Upper lobe of left lung (tissue), 6 donors: Measurements from ENCODE around the gene KLF12. TPM values are rescaled to one million over a fixed set of nuclear protein-coding genes. Genes with fewer than 3 reads are reported as not detected.
A peak's percentile ranks its signal among the peaks of the same experiment; 100 is the strongest.

Experiments
- ATAC-seq, 2 donors: fragments of 200-7000 bp; cut with Tn5 transposase; one replicate each; pipeline ENCODE4 v1.9.1; 2022; ENCODE audit warnings: mild to moderate bottlenecking in 2 of 2, moderate library complexity in 2 of 2; ENCODE audit not compliant: low FRiP score in 2 of 2
- DNase-seq, 2 donors: peaks; one replicate each; pipeline ENCODE4 v3.0.0-alpha.2; 2019 to 2020
- H3K27ac ChIP-seq, 4 donors: fragments of 200-600 bp; sonication (generic); one replicate each; pipeline ENCODE4 v1.5.1; 2016 to 2019
- H3K27me3 ChIP-seq, 4 donors: fragments of 200-600 bp; sonication (generic); one replicate each; pipeline ENCODE4 v1.5.1; 2017 to 2019
- H3K36me3 ChIP-seq, 4 donors: fragments of 200-600 bp; sonication (generic); one replicate each; pipeline ENCODE4 v1.5.1; 2016 to 2019
- H3K4me1 ChIP-seq, 4 donors: fragments of 200-600 bp; sonication (generic); one replicate each; pipeline ENCODE4 v1.5.1; 2018 to 2019
- H3K4me3 ChIP-seq, 4 donors: fragments of 200-600 bp; sonication (generic); one replicate each; pipeline ENCODE4 v1.5.1; 2017 to 2019; ENCODE audit warnings: mild to moderate bottlenecking in 2 of 4, moderate library complexity in 1 of 4
- H3K9me3 ChIP-seq, 4 donors: fragments of 200-600 bp; sonication (generic); one replicate each; pipeline ENCODE4 v1.5.1; 2018 to 2019
- CTCF ChIP-seq, 6 experiments: fragments of 450-650 bp in 4 of 6; fragments of 200-600 bp in 2 of 6; sonication (generic) in 2 of 6; IDR thresholded peaks; one replicate each; pipeline ENCODE4 v1.5.1; 2016 to 2019; ENCODE audit warnings: antibody characterized with exemption in 6 of 6
- EP300 ChIP-seq, 4 donors: sonication (generic); formaldehyde crosslinking; IDR thresholded peaks; one replicate each; pipeline ENCODE4 v1.5.1; 2017; ENCODE audit warnings: antibody characterized with exemption in 4 of 4, control low read depth in 2 of 4
- POLR2A ChIP-seq, 4 donors: fragments of 450-650 bp; IDR thresholded peaks; one replicate each; pipeline ENCODE4 v1.5.1; 2016 to 2017; ENCODE audit warnings: antibody characterized with exemption in 4 of 4, mild to moderate bottlenecking in 2 of 4
- POLR2AphosphoS5 ChIP-seq, 2 donors: sonication (generic); formaldehyde crosslinking; IDR thresholded peaks; one replicate each; pipeline ENCODE4 v1.5.1; 2017; ENCODE audit warnings: antibody characterized with exemption in 2 of 2
- WGBS, 2 donors: methylation state at CpG; one replicate each; pipeline ENCODE4 v1.1.5; 2017 to 2018; 5-methylcytosine and 5-hydroxymethylcytosine counted together
- total RNA-seq, 6 donors: library from RNA; depleted of rRNA in 4 of 6; stranded (reverse); fragments of >200 nt in 4 of 6; gene quantifications; one replicate each; pipeline versions ENCODE4 v1.1.0 to v1.2.1, GENCODE V29; 2016 to 2021
- donor health status: DM: no; HTN: no; CAD: no; lungs with moderate emphysema.
- donor health status: DM: no; HTN: yes; CAD: no; lungs with severe emphysema.

KLF12 gene
- total RNA-seq, 6 donors from 2014 or later = 3.1 to 10.1 (median 4.8) TPM

GRCh38 chr13:74136084-74136658, 2.0 kb upstream of the KLF12 start:
- no peak for ATAC-seq
- Histone ChIP-seq H3K4me1 (peaks cover 4 to 35% (median 13%) of the 10 kb centered on the region in 4 donors), H3K27me3 (peaks cover 0 to 6% (median 0%) of the 10 kb centered on the region in 4 donors), H3K36me3 (no peaks in the 10 kb centered on the region), H3K4me3 (peak overlapping the region; percentile 83 to 93 (median 89)), H3K27ac (peak overlapping the region; percentile 83 to 93 (median 88)), H3K9me3 (no peaks in the 10 kb centered on the region)
- TF ChIP-seq CTCF (IDR thresholded peaks at IDR 0.05) (no peak), POLR2AphosphoS5 (IDR thresholded peaks at IDR 0.05) (no peak), EP300 (IDR thresholded peaks at IDR 0.05) (no peak), POLR2A (IDR thresholded peaks at IDR 0.05) (no peak)
- WGBS, 2 donors = 1 to 2% methylated on average over 25 to 27 of the region's 27 CpGs
- DNase-seq = peak in 1 of 2 donors; percentile 87

DNA sequence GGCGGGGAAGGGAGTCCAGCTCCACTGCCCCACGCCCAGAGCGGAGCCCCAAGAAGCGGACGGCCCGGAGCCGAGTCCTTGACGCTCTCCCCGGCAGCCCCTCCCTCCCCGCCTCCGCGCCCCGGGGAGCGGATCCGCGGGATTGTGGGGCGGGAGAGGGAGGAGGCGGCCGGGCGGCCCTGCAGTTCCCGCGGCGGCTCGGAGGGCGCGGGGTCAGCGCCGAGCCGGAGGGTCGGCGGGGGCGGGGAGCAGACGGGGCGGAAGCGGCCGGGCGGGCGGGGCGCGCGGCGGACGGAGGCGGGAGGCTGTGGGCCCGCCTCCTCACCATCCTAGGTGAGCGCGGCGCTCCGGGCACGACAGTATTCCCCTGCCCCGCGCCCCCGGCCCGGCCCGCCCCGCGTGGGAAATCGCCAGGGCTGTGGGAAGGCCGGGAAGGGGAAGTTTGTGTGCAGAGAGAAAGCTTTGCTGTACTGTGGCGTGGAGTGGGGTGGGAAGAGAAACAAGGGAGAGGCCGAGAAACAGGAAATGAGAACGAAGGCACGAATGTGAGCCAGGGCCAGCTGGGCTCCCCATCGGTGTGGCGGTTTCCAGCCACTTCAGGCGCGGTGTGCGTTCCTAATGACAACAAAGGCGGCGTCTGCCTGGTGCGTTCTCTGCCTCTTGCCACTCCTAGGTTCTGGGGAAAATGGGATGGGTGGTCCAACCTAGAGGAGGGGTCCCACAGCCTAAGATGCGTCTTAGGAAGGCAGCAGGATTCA, 1.3 kb upstream of the KLF12 start:
- peak; percentile 56 to 80 for ATAC-seq
- no peaks in the 10 kb centered on the region for H3K36me3 ChIP-seq
- peak overlapping the region; percentile 83 to 93 (median 89) for H3K4me3 ChIP-seq
- H3K4me1 ChIP-seq = peaks cover 4 to 35% (median 14%) of the 10 kb centered on the region in 4 donors
- no peaks in the 10 kb centered on the region for H3K9me3 ChIP-seq
- peaks cover 0 to 6% (median 0%) of the 10 kb centered on the region in 4 donors for H3K27me3 ChIP-seq
- TF ChIP-seq POLR2A (IDR thresholded peaks at IDR 0.05) (no peak), POLR2AphosphoS5 (IDR thresholded peaks at IDR 0.05) (peak in 1 of 2 donors; percentile 4)
- H3K27ac ChIP-seq = peak overlapping the region; percentile 83 to 93 (median 88)
- WGBS, 2 donors = 0 to 1% methylated on average over 15 to 36 of the region's 72 CpGs
- DNase-seq = peak; percentile 50 to 94

GRCh38 chr13:74134777-74135325, 647 bp upstream of the KLF12 start:
- ATAC-seq = peak; percentile 49 to 50
- DNase-seq = peak; percentile 51 to 92
- Histone ChIP-seq H3K9me3 (no peaks in the 10 kb centered on the region), H3K36me3 (no peaks in the 10 kb centered on the region), H3K27me3 (peaks cover 0 to 6% (median 0%) of the 10 kb centered on the region in 4 donors), H3K27ac (peak overlapping the region; percentile 83 to 93 (median 88)), H3K4me3 (peak overlapping the region; percentile 83 to 93 (median 89)), H3K4me1 (peaks cover 4 to 42% (median 16%) of the 10 kb centered on the region in 4 donors)
- 0 to 1% methylated on average over 4 to 21 of the region's 63 CpGs for WGBS, 2 donors
- peak in 1 of 4 donors; percentile 12 for TF ChIP-seq POLR2A (IDR thresholded peaks at IDR 0.05)
- no peak for TF ChIP-seq EP300 (IDR thresholded peaks at IDR 0.05)

DNA sequence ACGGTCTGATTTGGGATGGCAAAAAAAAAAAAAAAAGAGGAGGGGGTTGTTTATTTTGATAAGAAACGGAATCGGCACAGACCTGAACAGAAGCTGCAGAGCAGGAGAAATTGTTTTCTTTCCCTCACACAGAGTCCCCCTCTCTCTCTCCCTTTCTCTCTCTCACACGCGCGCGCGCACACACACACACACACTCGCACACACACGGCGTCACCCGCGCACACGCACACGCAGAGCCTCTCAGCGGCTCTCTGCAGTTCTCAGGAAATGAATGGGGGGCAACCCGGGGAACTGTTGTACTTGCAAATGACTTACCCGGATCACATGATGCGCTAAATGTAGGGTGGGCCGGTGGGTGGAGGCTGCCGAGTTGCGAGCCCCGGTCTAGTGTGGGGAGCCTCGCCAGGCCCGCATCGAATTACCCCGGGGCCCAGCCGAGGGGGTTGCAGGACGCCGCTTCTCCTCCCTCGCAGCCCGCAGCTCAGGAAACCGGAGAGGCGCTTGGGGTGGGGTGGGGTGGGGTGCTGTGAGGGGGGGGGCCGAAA, 475 bp downstream of the KLF12 start:
- no peaks in the 10 kb centered on the region for H3K9me3 ChIP-seq
- peaks cover 0 to 6% (median 0%) of the 10 kb centered on the region in 4 donors for H3K27me3 ChIP-seq
- peaks cover 4 to 43% (median 16%) of the 10 kb centered on the region in 4 donors for H3K4me1 ChIP-seq
- DNase-seq = peak; percentile 83 to 91
- H3K4me3 ChIP-seq = peak overlapping the region; percentile 83 to 93 (median 89)
- H3K27ac ChIP-seq = peak overlapping the region; percentile 83 to 93 (median 88)
- H3K36me3 ChIP-seq = no peaks in the 10 kb centered on the region
- TF ChIP-seq POLR2AphosphoS5 (IDR thresholded peaks at IDR 0.05) (peak in 1 of 2 donors; percentile 65), POLR2A (IDR thresholded peaks at IDR 0.05) (peak in 2 of 4 donors; percentile 25 to 60), EP300 (IDR thresholded peaks at IDR 0.05) (no peak), CTCF (IDR thresholded peaks at IDR 0.05) (no peak)
- peak; percentile 75 to 77 for ATAC-seq
- 0 to 1% methylated on average over 23 to 27 of the region's 35 CpGs for WGBS, 2 donors

DNA sequence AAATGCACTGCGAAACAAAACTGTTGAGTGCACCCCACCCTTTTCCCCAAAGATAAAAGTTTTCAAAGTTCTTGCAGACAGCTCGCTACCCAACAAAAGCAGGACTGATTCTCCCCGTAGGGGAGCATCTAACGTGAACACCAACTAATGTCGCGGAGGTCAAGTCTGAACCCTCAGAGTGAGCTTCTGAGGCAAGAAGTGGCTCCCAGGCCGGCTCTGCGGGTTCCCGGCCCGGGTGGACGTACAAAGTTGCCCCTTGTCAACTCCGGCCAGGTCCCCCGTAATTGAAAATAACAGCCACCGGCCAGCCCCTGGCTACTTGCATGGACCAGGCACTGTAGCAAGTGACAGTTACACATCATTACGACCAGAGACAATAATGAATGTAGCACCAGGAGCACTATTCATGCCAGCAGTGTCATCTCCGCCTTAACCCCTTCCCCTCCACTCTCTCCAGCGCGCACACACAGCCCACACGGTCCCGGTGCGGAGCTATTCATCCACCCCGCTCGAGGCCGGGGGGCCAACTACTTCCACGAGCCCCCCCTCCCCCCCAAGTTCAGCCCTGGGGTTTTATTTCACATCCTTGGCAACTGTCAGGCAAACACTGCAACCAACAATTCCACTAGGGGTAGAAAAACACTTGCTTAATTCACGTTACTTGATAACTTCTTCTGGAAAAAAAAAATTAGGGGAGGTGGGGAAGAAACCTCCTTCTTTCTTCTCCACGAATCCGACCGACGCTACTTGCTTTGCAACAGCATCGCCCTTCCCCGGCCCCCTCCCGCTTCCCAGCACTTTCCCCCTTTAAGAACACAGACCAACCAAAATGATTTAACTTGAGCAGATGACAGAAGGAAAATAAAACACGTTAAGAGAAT, 1.2 kb downstream of the KLF12 start:
- Histone ChIP-seq H3K36me3 (no peaks in the 10 kb centered on the region), H3K27me3 (peaks cover 0 to 6% (median 0%) of the 10 kb centered on the region in 4 donors), H3K4me1 (peaks cover 4 to 46% (median 16%) of the 10 kb centered on the region in 4 donors), H3K9me3 (no peaks in the 10 kb centered on the region), H3K4me3 (peak overlapping the region; percentile 42 to 93 (median 86)), H3K27ac (peak overlapping the region; percentile 83 to 93 (median 88))
- DNase-seq (peak; percentile 30 to 76), ATAC-seq (no peak)
- TF ChIP-seq EP300 (IDR thresholded peaks at IDR 0.05) (no peak), CTCF (IDR thresholded peaks at IDR 0.05) (no peak), POLR2A (IDR thresholded peaks at IDR 0.05) (no peak), POLR2AphosphoS5 (IDR thresholded peaks at IDR 0.05) (no peak)
- WGBS, 2 donors = 2 to 3% methylated on average over 24 to 34 of the region's 34 CpGs
